ENCODE results near the gene TIRAP. TPM values are rescaled to one million over a fixed set of nuclear protein-coding genes. Genes with fewer than 3 reads are reported as not detected.

Gene TIRAP
- total RNA-seq, 1 donor from 2014 or later, result 2.0 TPM

- DNase-seq (ENCODE audit: low spot score in 2 of 2) (no peak), FAIRE-seq (no peak)
These were observed 56.4 kb downstream of the TIRAP start for GRCh38 chr11:126339073-126339862.

GRCh38 chr11:126339863-126340434 is 57.1 kb downstream of the TIRAP start:
- DNase-seq (ENCODE audit: low spot score in 2 of 2) (no peak), FAIRE-seq (no peak)

GRCh38 chr11:126340960-126341606 is 58.2 kb downstream of the TIRAP start:
- FAIRE-seq (no peak), DNase-seq (ENCODE audit: low spot score in 2 of 2) (no peak)

- DNase-seq (ENCODE audit: low spot score in 2 of 2) (no peak), FAIRE-seq (no peak)
These were observed 58.9 kb downstream of the TIRAP start for GRCh38 chr11:126341760-126342161.

GRCh38 chr11:126343051-126343450 is 60.2 kb downstream of the TIRAP start:
- no peak for FAIRE-seq
- no peak for DNase-seq (ENCODE audit: low spot score in 2 of 2)

Small RNA genes within 50 kb of the gene (small RNA-seq; reads per million reads assigned to genes)
- gene RN7SL351P, result not detected

Other genes starting within 250 kb of the TIRAP start
- 32.6 TPM for gene CDON, start 220.2 kb upstream of the TIRAP start, total RNA-seq
- 36.3 TPM for gene RPUSD4, start 71.4 kb upstream of the TIRAP start, total RNA-seq
- gene FAM118B, start 71.3 kb upstream of the TIRAP start, total RNA-seq, result 20.0 TPM
- 6.9 TPM for gene SRPRA, start 14.2 kb upstream of the TIRAP start, total RNA-seq
- gene FOXRED1, start 13.9 kb upstream of the TIRAP start, total RNA-seq, result 18.3 TPM
- gene DCPS, start 21.0 kb downstream of the TIRAP start, total RNA-seq, result 2.9 TPM
- gene ST3GAL4, start 72.6 kb downstream of the TIRAP start, total RNA-seq, result 15.9 TPM